Stimulated activated CD8-positive, alpha-beta memory T cell treated with anti-CD3 and anti-CD28 coated beads, Interleukin-7, amount 100 ng/mL, for 4 hours (primary cell): ENCODE measurements around the gene NHERF1.

ENCODE experiments used
- DNase-seq, 2 donors: peaks; one replicate each; pipeline ENCODE4 v3.0.0-alpha.2; 2020; ENCODE audit warnings: low read depth in 2 of 2

The NHERF1 gene

GRCh38 chr17:74784125-74784810 lies 35.8 kb downstream of the NHERF1 start:
- DNase-seq: no peak

GRCh38 chr17:74785096-74785980 lies 36.9 kb downstream of the NHERF1 start:
- DNase-seq: no peak

GRCh38 chr17:74785981-74786360 lies 37.5 kb downstream of the NHERF1 start:
- DNase-seq: no peak

- no peak for DNase-seq
These were observed 38.1 kb downstream of the NHERF1 start for GRCh38 chr17:74786431-74787055.

DNA sequence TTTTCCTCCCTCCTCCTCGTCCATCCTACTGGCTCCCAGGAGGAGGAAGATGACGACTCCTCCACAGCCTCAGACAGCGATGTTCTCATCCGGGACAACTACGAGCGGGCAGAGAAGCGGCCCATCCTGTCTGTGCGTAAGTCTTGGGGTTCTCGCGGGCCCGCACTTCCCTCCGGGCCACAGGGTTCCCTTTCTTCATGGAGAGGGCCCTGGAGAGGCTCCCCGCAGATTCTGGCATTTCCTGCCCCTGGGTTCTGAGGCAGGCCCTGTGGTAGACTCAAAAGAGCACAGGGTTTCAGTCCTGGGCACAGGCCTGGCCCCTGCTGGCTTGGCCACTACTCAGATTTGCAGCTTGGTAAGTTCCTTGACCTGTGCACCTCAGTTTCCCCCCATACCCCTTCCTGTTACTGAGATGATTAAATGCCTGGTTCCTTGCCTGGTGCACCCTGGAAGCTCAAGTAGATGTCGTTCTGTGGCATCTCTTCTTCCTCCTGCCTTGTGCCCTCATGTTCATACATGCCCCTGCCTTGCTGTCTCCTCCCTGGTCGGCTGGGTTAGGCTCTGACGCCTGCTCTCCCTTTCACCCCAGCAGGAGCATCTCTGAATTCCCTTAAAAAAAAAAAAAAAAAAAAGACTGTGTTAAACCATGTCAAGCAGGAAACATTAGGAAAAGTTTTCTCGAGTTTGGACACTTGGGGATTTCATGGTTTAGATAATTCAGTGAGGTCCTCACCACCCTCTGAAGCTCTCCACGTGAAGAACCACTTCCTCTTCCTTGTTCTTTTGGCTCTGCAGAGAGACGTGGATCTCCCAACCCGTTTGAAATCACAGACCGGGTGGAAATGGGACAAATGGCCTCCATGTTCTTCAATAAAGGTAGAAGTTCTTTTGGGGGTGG lies 42.0 kb downstream of the NHERF1 start:
- no peak for DNase-seq

DNA sequence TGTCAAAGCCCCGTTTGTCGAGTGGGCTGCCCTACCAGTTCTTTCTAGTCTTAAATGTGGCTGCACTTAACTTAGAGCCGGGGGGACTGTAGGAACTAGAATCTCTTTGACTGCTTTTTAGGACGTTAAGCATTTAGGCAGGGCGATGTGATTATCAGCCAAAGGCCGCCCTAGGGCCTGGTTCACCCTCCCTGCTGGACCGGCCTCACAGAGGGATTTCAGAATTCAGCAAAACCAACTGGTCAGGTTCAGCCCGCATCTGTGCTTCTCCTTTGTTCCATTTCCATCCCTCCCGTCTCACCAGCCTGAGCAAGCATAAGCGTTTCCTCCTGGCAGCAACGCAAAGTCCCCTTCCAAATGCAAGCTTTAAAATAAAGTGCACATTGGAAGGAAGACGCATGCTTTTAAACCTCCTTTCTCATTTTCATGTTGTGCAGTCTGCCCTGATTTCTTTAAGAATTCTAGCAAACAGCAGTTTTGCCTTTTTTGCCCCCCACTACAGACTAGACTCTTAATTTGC lies 44.2 kb downstream of the NHERF1 start:
- no peak for DNase-seq

DNA sequence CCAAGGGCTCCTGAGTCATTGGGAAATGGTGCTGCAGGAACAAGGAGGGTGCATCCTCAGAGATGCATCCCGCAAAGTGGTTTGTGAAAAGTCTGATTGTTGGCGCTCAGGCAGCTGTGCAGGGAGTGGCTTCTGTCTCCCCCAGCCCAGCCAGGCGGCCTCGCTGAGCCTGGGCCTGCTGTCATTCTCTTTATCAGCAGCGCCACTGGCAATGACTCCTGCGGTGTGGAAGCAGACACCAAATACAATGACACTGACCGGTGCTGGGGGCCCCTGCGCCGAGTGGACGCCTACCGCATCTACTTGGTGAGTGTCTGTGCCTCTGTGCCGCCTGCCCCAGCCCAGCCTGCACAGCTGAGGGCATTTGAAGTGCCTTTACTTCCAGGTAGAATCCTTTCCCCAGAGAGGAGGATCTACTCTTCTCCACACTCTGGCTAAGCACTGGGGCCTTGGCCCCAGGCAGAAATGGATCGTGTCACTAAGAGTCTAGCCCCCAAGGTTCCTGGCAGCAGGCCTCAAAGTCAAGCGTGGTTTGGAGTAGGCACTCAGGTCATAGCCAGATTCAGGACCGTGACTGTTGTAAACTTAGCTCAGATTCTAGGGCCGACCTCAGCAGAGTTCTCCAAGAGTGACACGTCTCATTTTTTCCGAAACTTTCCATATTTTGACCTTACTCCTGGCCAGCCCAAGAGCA lies 47.0 kb downstream of the NHERF1 start:
- no peak for DNase-seq

- no peak for DNase-seq
These were observed 47.8 kb downstream of the NHERF1 start for GRCh38 chr17:74796211-74796610.

DNA sequence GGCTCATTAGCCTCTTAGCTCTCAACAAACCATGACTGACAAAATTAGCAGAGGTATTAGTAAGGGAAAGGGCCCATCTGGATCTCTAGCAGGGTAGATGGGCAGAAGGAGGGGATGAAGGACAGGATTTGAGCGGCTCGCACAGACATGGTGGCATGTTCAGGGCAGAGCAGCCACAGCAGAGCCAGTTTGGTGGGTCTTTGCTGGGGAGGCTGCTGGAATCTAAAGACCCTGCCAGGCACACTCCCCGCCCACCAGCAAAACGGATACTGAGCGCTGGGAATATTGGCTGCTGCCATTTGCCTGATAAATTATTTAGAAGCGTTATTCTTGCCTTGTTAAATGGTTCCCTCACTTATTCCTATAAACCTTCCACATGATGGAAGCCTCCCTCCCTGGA lies 48.4 kb downstream of the NHERF1 start:
- no peak for DNase-seq

DNA sequence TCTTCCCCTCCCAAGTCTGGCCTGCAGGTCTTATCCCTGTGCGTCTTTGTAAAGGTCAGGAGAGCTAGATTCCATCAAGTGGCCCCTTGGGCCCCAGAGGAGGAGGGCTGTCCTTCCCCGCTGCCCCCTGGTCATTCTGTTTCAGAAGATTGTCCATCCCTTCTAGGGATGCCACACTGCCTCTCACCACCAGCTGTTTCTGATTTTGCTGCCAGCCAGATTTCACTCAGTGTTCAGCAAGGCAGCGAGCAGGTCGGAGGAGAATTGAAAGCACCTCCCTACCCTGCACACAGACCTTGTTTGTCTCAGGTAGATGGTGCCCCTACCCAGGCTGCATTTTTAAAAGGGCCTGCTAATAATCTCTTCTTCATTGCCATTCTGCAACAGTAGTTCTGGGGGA lies 49.4 kb downstream of the NHERF1 start:
- no peak for DNase-seq

- DNase-seq: no peak
These were observed 49.8 kb downstream of the NHERF1 start for GRCh38 chr17:74798239-74798707.

- DNase-seq: no peak
These were observed 50.7 kb downstream of the NHERF1 start for GRCh38 chr17:74799097-74799496.

DNA sequence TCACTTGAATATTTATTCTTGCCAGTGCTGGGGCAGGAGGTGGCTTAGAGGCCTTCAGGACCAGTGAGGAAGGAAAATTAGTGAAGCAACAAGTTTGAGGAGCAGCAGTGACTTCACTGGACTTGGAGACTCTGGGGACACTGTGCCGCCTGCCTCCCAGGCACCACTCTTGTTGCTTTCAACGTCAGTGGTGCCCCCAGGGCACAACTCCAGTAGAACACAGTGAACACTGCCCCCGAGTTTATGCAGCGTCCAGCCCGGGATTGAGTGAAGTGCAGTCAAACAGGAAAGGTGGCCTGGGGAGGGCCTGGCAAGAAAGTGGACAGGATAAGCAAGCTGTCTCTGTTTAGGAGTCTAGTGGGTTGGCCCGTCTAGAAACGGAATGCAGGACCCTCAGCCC lies 52.1 kb downstream of the NHERF1 start:
- no peak for DNase-seq

- no peak for DNase-seq
These were observed 53.5 kb downstream of the NHERF1 start for GRCh38 chr17:74801896-74802295.

DNA sequence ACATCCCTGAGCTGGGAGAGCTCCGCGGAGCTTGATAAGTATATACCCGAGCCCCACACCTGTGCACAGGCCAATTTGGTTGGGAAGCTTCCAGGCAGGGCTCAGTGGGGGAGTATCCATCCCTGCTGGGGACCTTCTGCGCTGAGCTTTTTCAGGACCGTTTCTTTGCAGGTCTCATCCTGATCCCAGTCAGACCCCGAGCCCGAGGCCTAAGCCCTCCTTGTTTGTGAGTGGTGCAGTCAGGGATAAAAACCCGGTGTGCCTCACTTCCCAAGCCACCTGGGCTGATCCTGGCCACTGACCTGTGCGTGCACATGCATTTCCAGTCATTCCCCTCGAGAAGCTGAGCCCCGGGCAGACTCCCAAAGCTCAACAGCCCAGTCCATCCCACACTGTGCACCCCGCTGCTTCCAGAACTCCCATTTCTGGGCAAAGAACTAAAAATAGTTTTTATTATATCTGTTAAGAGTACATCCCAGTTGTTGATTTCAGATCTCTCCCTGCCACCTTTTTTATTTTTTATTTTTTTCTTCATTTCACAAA lies 55.0 kb downstream of the NHERF1 start:
- no peak for DNase-seq

DNA sequence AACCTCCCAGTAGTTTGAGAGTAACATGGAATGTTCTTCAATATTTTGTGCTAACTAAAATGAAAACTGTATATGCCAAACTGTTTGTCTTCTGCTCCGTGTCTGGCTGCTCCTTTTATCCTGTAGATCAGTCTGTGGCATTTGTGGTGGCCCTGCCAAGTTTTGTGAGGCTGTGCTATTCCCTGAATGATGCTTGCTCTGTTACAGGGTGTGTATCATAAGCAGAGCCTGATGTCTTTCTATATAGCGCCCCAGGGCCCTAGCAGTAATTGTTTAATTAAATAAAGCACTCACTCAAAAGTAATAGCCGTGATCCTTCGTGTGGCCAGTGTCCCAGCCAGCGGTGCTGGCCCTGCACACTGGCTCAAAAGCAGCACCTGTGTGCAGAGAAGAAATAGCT lies 55.5 kb downstream of the NHERF1 start:
- DNase-seq: no peak

GRCh38 chr17:74804683-74805082 lies 56.3 kb downstream of the NHERF1 start:
- DNase-seq: no peak

DNA sequence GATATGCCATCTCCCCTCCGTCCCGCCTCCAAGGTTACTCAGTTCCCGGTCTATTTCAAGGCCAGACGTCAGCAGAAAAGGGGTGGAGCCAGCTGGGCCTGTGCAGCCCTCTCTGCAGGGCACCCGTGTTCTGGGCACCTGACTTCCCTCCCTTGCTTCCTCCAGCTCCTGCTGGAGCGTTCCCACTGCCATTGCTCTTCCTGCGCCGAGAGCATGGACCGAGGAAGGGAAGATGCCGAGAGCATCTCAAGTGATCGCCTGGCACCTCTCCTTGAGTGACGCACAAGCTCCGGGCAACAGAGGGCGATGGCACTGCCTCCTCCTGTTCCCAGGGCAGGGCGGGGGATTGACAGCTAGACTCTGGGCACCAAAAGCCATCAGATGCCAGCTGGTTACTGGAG lies 57.2 kb downstream of the NHERF1 start:
- no peak for DNase-seq

GRCh38 chr17:74806334-74806733 lies 57.9 kb downstream of the NHERF1 start:
- DNase-seq: no peak

DNA sequence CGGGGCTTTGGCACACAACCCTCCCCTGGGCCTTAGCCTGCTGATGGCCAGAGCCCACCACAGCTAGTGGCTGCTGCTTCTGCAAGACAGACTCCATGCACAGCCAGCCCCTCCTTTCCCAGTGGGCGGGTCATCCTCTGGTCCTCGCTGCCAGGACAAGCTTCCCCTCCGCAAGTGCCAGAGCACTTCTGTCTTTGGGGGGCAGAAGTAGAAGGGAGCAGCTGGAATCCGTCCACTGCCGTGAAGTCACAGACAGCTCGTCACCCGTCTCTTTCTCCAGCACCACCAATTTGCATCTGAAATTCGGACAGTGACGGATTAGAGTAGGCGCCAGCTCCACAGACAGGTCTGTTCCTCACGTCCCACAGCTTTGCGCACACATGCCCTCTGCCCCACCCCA lies 59.0 kb downstream of the NHERF1 start:
- no peak for DNase-seq

GRCh38 chr17:74807925-74808324 lies 59.5 kb downstream of the NHERF1 start:
- DNase-seq: no peak
